Activated T-cell treated with anti-CD3 and anti-CD28 coated beads, Interleukin-2, amount 50 U/mL, for 1 hour (primary cell): ENCODE data around the gene LILRA5.
"Not testable (repeated sequence)": the region's sequence is repeated elsewhere in the genome, so short reads cannot be mapped to it uniquely, and the experiment has no call there.

Source experiments
- DNase-seq: peaks from one replicate; pipeline ENCODE4 v3.0.0-alpha.2; 2020

LILRA5 gene

DNA sequence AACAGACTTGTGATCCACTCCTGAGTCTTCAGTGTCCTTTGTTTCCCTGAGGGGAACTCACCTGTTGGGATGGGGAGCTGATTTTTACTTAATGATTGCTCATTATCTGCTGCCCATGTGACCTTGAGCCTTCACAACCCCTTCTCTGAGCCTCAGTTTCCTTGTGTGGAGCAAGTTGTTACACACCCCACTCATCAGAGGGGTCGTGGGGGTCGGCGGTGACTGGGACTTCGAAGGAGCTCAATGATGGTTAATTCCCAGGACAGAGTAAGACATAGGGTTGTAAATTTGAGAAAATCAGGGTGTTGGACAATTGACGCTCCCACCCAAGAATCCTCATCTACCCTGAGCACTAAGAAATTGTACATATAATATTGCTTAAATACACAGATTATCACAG lies 13.5 kb downstream of the LILRA5 start:
- DNase-seq = no peak

DNA sequence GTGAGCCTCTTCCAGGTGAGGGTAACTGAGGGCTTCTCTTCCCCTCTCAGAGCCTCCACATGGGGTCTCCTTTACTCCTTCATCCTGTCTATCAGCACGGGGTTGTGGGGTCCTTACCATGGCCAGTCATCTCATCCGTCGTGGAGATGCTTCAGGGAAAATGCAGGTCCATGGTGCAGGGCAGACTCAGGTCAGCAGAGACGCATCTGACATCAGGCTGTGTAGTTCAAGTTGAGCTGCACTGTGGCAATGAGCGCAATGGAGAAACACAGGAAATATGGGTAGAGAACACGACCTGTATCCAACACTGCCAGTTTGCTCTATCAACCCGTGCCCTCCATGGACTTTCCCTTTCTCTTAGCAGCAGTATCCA lies 13.9 kb downstream of the LILRA5 start:
- no peak for DNase-seq

DNA sequence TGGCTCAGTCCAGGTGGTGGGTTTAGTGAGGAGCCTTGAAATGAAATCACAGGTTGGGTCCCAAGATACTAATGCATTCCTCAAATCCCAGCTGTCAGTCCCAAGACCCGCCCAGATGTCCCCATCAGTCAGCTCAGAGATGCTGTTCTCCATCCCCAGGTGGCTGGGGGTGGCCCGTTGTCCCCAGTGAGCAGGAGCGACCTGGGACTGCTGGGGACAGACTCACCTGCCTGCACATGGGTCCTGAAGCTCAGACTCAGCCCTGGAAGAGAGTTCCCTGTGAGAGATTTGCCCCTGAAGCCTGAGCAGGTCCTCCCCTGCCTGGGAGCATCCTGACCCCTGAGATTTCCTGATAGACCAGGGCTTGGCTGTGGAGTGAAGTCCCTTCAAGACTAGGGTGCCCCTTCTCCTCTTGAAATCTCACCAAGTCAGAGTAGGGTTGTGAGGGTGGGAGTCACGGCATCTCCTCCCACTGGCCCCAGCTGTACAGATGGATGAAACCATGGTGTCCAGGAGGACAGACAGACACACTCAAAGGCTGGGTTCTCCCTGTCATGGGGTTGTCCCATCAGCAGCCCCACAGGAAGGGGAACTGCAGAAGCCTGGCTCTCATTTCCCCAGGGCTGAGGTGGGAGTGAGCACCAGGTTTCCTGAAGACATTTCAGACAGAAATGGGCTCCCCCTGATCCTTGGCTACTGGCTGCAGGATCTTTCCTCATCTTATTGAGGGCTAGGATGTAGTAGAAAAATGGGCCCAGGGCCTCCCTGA lies 14.4 kb downstream of the LILRA5 start:
- no peak for DNase-seq

DNA sequence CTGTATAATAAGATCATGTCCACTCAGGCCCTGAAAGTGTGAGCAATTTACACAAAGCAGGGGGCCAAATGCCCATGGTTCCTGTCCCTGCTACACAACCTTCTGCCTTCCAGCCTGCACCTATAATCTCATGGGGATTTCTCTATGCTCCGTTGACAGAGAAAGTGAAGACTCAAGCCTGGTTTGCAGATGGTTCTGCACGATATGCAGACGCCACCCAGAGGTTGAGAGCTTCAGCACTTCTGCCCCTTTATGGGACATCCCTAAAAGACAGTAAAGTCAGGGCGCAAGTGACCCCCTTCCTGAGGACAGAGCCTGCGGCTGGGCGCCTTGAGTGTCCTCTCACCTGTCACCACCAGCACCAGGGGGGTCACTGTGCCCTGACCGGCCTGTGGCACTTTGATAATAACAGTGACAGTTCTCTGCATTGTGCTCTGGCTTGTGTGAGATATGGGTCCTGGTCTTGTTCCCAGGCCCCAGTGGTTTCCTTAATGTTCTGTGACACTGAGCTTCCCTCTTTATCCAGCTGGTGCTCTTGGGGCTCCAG lies 15.1 kb downstream of the LILRA5 start:
- no peak for DNase-seq

DNA sequence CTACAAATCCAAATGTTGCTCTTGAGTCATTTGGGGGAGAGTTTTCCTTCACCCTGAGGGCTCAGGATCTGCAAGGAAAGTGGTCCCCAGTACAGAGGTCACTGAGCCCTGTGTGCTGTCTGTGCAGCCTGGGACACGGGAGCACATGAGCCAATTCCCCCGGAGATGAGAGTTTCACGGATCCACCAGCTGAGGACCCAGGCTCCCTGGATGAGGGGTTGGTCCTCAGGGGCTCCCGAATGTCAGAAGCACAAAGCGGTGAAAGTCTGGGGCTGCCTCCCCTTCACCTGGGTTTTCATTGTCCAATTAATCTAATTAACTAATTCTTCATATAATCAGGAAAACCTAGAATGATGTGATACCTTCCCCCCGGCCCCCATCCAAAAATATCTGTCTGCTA lies 18.4 kb downstream of the LILRA5 start:
- no peak for DNase-seq

DNA sequence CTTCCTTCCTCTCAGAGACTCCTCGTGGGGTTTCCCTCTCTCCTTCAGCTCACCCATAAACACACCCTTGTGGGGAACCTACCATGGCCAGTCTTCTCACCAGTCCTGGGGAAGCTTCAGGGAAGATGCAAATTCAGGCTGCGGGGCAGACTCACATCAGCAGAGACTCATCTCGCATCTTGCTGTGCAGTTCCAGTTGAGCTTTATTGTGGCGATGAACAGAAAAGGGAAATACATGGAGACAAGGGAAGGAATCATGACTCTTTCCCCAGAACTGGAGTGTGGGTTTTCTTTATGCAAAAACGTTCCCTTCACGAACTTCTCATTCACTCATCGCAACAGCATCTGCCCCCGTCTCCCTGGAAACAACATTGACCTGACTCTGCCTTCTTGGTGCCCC lies 23.8 kb downstream of the LILRA5 start:
- DNase-seq = not testable (repeated sequence)

DNA sequence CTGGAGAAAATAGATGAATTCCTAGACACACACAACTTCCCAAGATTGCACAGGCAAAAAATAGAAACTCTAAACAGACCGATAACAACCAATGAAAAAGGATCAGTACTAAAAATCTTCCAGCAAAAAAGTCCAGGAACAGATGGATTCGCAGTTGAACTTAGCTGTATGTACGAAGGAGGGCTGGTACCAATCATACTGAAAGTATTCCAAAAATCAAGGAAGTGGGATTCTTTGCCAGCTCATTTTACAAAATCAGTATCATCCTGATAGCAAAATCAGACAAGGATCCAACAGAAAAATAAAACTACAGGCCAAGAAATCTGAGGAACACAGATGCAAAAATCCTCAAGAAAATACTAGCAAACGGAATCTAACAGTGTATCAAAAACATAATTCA lies 25.5 kb downstream of the LILRA5 start:
- no peak for DNase-seq

DNA sequence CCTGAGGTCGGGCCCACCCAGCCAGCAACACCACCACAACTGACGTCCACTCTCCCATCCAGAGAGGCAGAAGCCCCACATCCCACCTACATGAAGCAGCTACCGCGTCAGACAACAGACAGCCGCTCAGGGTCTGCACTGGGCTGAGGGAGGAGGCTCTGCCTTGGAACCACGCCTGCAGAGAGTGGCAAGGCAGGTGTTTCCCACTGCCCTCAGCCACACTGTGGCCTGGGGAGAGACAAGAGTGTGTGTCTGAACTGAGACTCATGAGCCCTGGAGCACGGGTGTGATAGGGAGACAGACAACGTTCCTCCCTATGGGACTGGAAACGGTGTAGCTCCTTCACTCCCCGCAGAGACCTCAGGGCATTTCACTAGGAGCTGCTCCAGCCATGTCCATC lies 26.7 kb downstream of the LILRA5 start:
- not testable (repeated sequence) for DNase-seq

DNA sequence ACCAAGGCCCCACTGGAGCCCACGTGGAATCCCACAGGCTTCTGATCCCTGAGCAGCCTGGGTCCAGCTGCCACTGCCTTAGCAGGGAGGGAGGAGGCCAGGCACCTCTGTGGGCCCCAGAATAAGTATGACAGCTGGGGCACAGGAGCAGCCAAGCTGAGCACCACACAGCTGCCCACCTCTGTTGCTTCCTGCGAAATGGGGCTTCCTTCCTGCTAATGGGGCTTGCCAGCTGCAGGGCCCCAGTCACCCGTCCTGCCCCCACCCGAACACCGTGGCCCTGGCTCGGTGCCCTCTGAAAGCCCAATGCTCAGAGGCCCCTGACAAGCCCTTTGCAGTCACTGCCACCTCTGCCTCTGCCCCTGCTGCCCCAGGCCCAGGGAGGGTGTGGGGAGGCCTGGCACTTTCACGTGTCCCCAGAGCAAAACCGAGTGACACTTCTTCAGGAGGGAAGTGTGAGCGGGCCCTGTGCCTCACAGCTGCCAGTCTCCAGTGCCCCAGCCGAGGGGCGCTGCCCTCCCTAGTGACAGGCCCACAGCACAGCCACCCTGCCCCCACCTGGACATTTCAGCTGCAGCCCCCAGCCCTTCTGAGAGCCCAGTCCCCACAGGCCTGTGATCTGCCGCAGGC lies 27.4 kb downstream of the LILRA5 start:
- DNase-seq = not testable (repeated sequence)

DNA sequence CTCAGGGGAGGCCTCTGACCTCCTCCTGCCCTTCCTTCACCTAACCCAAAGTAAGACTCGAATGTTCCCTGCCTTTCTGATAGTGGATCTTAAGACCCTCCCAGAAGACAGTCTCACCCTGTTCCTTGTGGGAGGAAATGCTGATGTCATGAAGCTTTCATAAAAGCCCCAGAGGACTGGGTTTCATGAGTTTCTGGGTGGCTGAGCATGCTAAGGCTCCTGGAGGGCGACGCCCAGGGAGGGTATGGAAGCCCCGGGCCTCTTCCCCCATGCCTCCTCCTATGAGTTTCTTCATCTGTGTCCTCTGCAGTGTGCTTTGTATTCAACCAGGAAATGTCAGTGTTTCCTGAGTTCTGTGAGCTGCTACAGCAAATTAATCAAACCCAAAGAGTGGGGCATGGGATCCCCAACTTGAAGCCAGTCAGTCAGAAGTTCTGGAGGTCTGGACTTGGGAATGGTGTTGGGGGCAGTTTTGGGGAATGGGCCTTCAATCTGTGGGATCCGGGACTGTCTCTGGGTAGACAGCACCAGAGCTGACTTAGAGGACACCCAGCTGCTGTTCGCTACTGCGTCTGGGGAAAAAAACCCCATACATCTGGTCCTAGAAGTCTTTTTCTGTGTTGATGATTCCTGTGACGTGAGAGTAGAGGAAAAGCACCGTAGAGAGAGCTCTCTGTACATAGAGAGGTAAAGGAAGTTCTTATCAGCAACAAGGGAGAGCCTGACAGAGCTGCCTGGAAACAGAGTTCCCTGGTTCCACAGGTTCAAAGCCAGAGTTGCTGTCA lies 30.1 kb downstream of the LILRA5 start:
- DNase-seq = no peak

DNA sequence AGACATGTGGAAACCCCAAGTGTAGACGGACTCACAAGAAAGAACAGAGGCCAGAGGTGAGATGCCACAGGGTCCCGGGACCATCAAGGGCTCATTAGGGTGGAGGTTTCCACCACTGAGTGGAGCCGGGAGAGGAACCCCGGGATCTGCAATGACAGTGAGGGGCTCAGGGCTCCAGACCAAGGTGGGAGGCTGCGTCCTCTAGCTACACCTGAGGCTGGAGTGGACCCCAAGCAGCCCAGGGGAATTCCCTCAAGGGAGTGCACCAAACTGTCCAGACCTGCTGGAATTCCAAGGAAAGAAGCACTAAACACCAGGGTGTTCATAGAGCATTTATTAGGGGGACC lies 31.3 kb downstream of the LILRA5 start:
- DNase-seq = not testable (repeated sequence)

DNA sequence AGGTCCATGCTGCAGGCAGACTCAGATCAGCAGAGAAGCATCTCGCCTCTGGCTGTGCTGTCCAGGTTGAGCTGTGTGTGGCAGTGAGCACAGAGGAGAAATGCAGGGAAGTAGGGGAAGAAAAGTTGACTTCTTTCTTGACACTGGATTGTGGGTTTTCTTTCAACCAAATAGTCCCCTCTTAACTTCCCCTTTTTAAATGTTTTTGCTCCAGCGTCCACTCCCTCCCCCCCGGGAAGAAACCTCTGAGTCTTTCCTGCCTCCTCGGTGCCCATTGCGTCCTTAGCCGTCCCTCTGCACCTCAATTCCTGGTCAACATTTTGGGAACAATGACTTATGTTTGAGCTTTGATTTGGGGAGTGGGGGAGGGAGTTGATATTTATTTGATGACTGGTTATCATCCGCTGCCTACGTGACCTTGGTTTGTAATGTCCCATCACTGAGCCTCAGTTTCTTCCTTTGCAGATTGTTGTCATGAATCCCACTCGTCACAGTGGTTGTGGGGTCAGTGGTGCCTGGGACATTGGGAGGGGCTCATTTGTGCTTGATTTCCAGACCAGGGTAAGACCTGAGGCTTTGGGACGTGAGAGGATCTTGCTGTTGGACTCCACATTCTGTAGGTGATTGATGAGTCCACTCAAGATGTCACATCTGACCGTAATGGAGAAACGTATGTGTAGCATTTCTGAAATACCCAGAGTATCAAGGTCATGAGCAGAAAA lies 31.8 kb downstream of the LILRA5 start, which contains the start of gene LILRB2:
Gene LILRB2 (minus strand): TSS at position 104 of the 722 bp plus-strand sequence. CDS start 614 bp downstream, outside the sequence.
- DNase-seq = no peak

DNA sequence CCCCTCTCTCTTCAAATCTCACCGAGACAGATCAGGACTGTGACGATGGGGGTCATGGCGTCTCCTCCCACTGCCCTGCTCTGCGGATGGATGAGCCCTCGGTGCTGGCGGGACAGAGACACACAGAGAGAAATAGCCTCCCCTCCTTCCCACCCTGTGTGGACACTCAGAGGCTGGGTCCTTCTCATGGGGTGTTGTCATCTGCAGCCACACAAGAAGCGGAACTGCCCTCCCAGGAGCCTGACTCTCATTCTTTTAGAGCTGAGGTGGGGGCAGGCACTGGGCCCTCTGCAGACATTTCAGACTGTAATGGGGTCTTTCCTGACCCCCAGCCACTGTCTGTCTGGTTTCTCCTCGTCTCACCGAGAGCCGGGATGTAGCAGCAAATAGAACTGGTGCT lies 32.5 kb downstream of the LILRA5 start:
- DNase-seq = not testable (repeated sequence)

DNA sequence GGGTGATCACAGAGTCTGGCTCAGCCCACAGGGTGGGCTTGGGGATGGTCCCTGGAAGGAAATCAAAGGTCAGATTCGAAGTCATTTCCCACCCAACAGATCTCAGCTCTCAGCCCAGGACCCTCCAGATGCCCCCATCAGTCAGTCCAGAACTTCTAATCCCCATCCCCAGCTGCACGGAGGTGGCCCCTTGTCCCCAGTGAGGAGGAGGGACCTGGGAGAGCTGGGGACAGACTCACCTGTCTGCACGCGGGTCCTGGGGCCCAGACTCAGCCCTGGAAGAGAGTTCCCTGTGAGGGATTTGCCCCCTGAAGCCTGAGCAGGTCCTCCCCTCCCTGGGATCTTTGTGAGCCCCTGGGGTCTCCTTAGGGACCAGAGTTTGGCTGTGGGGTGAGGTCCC lies 32.9 kb downstream of the LILRA5 start:
- DNase-seq = not testable (repeated sequence)

DNA sequence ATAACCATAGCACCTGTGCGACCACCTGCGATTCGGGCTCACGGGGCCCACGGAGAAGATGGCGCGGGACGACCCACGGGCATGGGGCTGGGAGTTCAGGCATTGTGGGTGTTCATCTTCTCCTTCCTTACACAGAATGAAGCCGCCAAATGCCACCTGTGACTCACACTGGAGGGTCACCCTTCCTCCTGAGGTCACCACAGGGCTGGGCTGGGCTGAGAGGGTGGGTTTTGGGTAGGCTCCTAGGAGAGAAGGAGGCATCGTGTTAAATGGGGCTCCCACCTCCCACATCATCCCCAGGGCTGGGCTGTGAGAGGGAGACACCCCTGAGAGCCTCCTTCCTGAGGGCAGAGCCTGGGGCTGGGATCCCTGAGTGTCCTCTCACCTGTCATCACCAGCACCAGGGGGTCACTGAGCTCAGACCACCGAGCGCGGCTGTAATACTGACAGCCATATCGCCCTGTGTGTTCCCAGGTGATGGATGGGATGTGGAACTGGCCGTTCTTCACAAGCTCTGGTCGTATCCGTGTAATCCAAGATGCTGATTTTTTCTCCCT lies 33.5 kb downstream of the LILRA5 start:
- no peak for DNase-seq

DNA sequence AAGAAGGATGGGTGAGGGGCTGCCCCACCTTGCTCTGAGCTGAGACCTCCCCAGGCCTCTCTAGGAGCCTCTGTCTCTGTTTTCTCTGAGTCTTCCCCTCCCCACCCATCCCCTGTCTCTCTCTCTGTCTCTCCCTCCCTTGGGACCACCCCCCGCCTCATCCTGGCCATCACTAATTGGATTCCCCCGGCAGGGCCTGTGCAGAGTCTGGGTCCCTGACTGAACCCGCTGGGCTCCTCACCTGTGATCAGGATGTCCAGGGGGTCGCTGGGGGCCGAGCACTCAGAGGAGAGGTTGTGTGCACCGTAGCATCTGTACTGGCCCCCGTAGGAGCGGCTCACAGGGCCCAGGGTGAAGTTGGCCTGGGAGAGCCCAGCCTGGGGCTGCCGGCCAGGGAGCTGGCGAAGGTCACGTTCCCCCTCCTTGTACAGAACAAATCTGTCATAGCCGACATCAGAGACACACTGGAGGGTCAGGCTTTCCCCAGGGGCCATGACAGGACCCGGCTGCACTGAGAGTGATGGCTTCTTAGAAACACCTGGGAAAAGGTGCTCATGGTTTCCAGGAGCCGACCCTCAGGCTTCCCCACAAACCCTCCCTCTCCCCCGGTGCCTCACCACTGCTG lies 34.3 kb downstream of the LILRA5 start:
- DNase-seq = not testable (repeated sequence)

DNA sequence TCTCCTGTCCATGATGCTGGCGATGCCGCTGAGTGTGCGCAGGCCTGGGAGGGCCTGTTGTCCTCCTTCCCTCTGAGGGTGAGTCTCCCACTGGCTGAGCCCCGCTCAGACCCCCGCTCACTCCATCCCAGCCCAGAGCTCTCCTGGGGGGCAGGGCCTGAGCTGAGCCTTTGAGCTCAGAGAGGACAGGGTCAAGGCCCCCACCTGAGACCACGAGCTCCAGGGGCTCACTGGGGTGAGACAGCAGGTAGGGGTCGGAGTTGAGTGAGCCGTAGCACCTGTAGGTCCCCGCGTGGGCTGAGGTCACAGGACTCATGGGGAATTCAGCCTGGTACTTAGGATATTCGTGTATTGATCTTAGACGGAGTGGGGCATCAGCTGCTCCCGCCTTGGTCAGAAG lies 34.9 kb downstream of the LILRA5 start:
- not testable (repeated sequence) for DNase-seq

DNA sequence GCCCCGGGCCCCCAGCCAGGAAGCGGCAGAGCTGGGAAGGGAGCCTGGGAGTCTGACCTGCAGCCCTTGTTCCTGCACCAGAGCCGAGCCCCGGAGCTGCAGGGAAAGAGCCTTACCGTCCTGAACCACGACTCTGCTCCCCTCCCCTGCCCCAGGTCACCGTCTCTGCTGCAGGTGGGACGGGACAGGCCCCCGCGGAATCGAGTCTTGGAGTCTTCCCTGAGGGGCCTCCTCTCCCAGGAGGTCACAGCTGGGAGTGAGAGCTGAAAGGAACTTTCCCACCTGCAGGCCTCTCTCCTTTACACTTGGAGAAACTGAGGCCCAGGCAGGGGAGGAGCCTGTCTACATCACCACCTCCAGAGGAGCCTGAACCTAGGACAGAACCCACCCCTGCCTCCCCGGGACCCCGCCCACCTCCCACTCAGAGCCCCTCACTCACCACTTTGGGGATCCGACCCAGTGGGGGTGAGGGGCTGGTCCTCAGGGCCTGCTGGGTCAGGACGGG lies 35.8 kb downstream of the LILRA5 start:
- not testable (repeated sequence) for DNase-seq

DNA sequence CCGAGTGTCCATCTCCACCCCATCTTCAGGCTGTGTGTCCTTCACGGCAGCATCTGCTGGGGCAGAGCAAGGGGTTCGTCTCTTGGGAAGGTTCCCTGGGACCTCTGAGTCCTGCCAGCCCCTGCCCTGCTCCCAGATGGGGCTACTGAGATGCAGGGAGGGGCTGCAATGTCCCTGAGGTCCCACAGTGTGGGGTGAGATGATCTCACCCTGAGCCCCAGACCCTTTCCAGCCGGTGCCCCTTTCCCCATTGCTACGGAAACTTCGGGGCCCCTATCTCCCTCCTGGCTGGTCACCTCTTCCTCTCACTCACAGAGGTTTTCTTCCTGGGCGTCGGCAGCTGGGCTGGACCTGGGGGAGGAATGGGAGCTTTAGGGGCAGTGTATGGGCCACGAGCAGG lies 37.0 kb downstream of the LILRA5 start:
- no peak for DNase-seq

DNA sequence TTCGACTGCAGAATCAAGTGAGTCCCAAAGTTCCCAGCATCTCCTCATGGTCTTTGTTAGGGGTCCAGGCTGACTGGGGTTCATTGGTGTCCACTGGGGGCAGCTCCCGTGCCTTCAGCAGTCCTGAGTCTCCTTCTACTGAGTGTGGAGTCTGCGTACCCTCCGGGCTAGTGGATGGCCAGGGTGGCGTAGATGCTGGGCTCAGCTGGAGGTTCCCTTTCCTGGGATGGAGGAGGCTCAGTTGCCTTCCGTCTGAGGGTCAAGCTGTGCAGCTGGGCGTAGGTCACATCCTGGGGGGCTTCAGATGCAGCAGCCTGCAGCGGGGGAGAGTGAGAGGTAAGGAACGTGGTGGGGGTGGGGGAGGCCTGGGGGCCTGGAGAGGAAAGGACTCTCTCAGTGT lies 38.5 kb downstream of the LILRA5 start:
- not testable (repeated sequence) for DNase-seq

DNA sequence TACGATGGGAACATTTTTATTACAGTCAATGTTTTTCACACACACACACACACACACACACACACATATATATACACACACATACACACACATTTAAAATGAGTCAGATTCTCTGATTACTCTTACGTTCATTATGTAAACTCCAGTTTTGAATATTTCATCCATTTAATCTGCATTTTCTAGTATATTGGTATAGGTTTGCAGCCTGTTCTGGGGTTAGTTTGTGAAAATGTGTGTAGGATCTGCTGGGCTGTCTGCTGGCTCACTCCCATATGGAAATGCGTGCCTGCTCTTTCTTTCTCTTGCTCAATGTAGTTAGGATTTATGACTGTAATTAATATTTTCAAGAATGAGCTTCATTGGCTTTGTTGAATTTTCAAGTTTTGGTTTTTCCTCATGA lies 39.1 kb downstream of the LILRA5 start:
- DNase-seq = no peak

DNA sequence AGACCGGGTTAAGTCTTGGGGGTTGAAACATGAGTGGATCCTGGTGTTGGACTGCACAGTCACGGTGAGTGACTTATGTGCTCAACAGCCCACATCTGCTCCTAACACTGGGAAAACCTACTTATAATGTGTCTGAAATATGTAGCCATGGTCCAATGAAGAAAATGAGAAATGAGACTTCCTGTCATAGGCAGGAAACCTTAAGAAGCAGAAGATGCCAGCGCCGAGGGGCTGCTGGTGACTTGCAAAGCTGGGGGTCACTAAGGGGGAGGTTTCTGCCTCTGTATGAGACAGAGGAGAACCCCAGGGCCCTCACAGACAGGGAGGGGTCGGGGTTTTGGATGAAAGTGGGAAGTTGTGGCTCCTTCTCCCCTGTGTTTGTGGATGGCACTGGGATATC lies 40.8 kb downstream of the LILRA5 start:
- DNase-seq = not testable (repeated sequence)
